ENCODE data around the gene NBL1. TPM values are rescaled to one million over a fixed set of nuclear protein-coding genes. Genes with fewer than 3 reads are reported as not detected.
A peak's percentile ranks its signal among the peaks of the same experiment; 100 is the strongest.

The NBL1 gene
- total RNA-seq, 1 donor from 2014 or later, result 7.8 TPM

DNA sequence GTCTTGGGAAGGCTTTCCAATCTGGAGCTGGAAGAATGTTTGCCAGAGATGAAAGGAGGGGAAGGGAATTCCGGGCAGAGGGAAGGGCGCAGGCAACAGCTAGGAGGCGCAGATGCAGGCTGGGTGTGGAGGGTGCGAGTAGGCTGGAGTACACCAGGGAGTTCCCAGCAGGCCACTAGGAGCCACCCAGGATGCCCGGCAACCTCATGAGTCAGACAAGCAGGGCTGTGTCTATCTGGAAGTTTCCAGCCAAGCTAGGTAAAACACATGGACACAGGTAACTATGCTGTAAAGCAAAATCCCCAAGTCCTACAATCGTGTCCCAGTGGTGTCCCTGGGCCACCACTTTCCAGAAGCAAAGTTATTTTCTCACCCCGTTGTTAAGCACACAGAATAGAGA, 990 bp upstream of the NBL1 start:
- no peaks in the 10 kb centered on the region for H3K36me3 Mint-ChIP-seq (ENCODE audit: low read depth)
- peaks cover 8% of the 10 kb centered on the region for H3K4me1 Mint-ChIP-seq
- no peak for DNase-seq (ENCODE audit: low read depth, low spot score)
- no peak for TF ChIP-seq CTCF (conservative IDR thresholded peaks at IDR 0.05)
- no peak overlapping the region for H3K27ac Mint-ChIP-seq (ENCODE audit: unreplicated experiment)
- H3K27me3 Mint-ChIP-seq (ENCODE audit: low read depth), result peaks cover 68% of the 10 kb centered on the region
- H3K4me3 Mint-ChIP-seq, result peak overlapping the region; percentile 86
- no peaks in the 10 kb centered on the region for H3K9me3 Mint-ChIP-seq

DNA sequence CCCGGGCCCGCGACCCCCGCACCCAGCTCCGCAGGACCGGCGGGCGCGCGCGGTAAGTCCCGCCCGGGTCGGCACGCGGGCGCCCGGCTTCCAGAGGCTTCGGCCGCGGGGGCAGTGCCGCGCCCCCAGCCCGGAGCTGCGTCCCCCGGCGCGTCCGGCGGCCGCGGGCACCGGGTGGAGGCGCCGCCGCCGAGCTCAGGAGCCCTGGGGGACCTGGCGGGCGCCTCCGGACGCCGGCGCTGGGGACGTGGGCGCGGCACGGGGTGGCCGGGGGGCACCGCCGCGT, 227 bp downstream of the NBL1 start:
- H3K9me3 Mint-ChIP-seq, result no peaks in the 10 kb centered on the region
- peaks cover 8% of the 10 kb centered on the region for H3K4me1 Mint-ChIP-seq
- DNase-seq (ENCODE audit: low read depth, low spot score), result no peak
- H3K27ac Mint-ChIP-seq (ENCODE audit: unreplicated experiment), result no peak overlapping the region
- peaks cover 65% of the 10 kb centered on the region for H3K27me3 Mint-ChIP-seq (ENCODE audit: low read depth)
- no peaks in the 10 kb centered on the region for H3K36me3 Mint-ChIP-seq (ENCODE audit: low read depth)
- no peak overlapping the region for H3K4me3 Mint-ChIP-seq
- TF ChIP-seq CTCF (conservative IDR thresholded peaks at IDR 0.05), result no peak

GRCh38 chr1:19644681-19645410, 735 bp downstream of the NBL1 start:
- Mint-ChIP-seq H3K4me1 (peaks cover 8% of the 10 kb centered on the region), H3K9me3 (no peaks in the 10 kb centered on the region), H3K27ac (ENCODE audit: unreplicated experiment) (peak overlapping the region; percentile 87), H3K4me3 (peak overlapping the region; percentile 93), H3K36me3 (ENCODE audit: low read depth) (no peaks in the 10 kb centered on the region), H3K27me3 (ENCODE audit: low read depth) (peaks cover 65% of the 10 kb centered on the region)
- TF ChIP-seq CTCF (conservative IDR thresholded peaks at IDR 0.05), result no peak
- DNase-seq (ENCODE audit: low read depth, low spot score), result peak; percentile 35

GRCh38 chr1:19645411-19646251, 1.5 kb downstream of the NBL1 start:
- no peak for TF ChIP-seq CTCF (conservative IDR thresholded peaks at IDR 0.05)
- Mint-ChIP-seq H3K27ac (ENCODE audit: unreplicated experiment) (no peak overlapping the region), H3K4me3 (peak overlapping the region; percentile 70), H3K4me1 (peaks cover 8% of the 10 kb centered on the region), H3K36me3 (ENCODE audit: low read depth) (no peaks in the 10 kb centered on the region), H3K27me3 (ENCODE audit: low read depth) (peaks cover 60% of the 10 kb centered on the region), H3K9me3 (no peaks in the 10 kb centered on the region)
- DNase-seq (ENCODE audit: low read depth, low spot score), result no peak

- H3K4me3 Mint-ChIP-seq, result peak overlapping the region; percentile 44
- no peaks in the 10 kb centered on the region for H3K36me3 Mint-ChIP-seq (ENCODE audit: low read depth)
- H3K27me3 Mint-ChIP-seq (ENCODE audit: low read depth), result peaks cover 50% of the 10 kb centered on the region
- no peak for TF ChIP-seq CTCF (conservative IDR thresholded peaks at IDR 0.05)
- no peaks in the 10 kb centered on the region for H3K9me3 Mint-ChIP-seq
- H3K4me1 Mint-ChIP-seq, result peaks cover 12% of the 10 kb centered on the region
- peak overlapping the region; percentile 17 for H3K27ac Mint-ChIP-seq (ENCODE audit: unreplicated experiment)
- DNase-seq (ENCODE audit: low read depth, low spot score), result no peak
Observed at GRCh38 chr1:19646377-19647319, 2.5 kb downstream of the NBL1 start.
